ENCODE results near the gene CASP4.

GRCh38 chr11:104895634-104896033 lies 72.7 kb downstream of the CASP4 start:
- TF ChIP-seq, protein P1, sequence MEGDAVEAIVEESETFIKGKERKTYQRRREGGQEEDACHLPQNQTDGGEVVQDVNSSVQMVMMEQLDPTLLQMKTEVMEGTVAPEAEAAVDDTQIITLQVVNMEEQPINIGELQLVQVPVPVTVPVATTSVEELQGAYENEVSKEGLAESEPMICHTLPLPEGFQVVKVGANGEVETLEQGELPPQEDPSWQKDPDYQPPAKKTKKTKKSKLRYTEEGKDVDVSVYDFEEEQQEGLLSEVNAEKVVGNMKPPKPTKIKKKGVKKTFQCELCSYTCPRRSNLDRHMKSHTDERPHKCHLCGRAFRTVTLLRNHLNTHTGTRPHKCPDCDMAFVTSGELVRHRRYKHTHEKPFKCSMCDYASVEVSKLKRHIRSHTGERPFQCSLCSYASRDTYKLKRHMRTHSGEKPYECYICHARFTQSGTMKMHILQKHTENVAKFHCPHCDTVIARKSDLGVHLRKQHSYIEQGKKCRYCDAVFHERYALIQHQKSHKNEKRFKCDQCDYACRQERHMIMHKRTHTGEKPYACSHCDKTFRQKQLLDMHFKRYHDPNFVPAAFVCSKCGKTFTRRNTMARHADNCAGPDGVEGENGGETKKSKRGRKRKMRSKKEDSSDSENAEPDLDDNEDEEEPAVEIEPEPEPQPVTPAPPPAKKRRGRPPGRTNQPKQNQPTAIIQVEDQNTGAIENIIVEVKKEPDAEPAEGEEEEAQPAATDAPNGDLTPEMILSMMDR (IDR thresholded peaks at IDR 0.05): no peak
- TF ChIP-seq POLR2A (IDR thresholded peaks at IDR 0.05) (no peak), POLR2AphosphoS5 (IDR thresholded peaks at IDR 0.05) (no peak)
